HFFc6 (cell line): ENCODE results near the gene USP32. TPM values are rescaled to one million over a fixed set of nuclear protein-coding genes. Genes with fewer than 3 reads are reported as not detected.

Experiments
- DNase-seq: peaks from one replicate; pipeline ENCODE4 v3.0.0-alpha.2; 2018
- H3K27ac Mint-ChIP-seq: 2 replicates; pipeline ENCODE4 v1.8.0; 2020; ENCODE audit warnings: mild to moderate bottlenecking, mixed read lengths
- H3K27me3 Mint-ChIP-seq: 2 replicates; pipeline ENCODE4 v1.8.0; 2021; ENCODE audit warnings: mild to moderate bottlenecking, moderate library complexity, mixed read lengths; ENCODE audit not compliant: insufficient read depth
- H3K36me3 Mint-ChIP-seq: 2 replicates; pipeline ENCODE4 v1.8.0; 2021; ENCODE audit warnings: low read depth, mixed read lengths
- H3K4me1 Mint-ChIP-seq: 2 replicates; pipeline ENCODE4 v1.8.0; 2020; ENCODE audit warnings: low read depth, mixed read lengths
- H3K4me3 Mint-ChIP-seq: 2 replicates; pipeline ENCODE4 v1.8.0; 2020; ENCODE audit warnings: mild to moderate bottlenecking, moderate library complexity, mixed read lengths
- H3K9me3 Mint-ChIP-seq: 2 replicates; pipeline ENCODE4 v1.8.0; 2020; ENCODE audit warnings: mild to moderate bottlenecking, mixed read lengths
- CTCF ChIP-seq: fragments of 200-600 bp; sonication (generic); IDR thresholded peaks from 2 replicates; pipeline ENCODE4 v1.5.0; 2021; ENCODE audit warnings: antibody characterized with exemption, mild to moderate bottlenecking
- total RNA-seq, 6 experiments: library from RNA; stranded (reverse); fragmentation: NEBNext Ultra II Directional; extraction: Animal tissue kit (Norgen Biotek cat#: 25700); gene quantifications; 2 replicates in 1 of 6; 3 replicates in 5 of 6; pipeline ENCODE4 v1.2.3, GENCODE V29; 2021

Gene USP32
- total RNA-seq, 6 experiments from 2014 or later = 46.7 to 57.3 (median 51.7) TPM

- no peaks in the 10 kb centered on the region for H3K36me3 Mint-ChIP-seq
- H3K27me3 Mint-ChIP-seq = no peaks in the 10 kb centered on the region; the same call in 1 of the 2 replicates
- no peak for TF ChIP-seq CTCF
- no peak overlapping the region for H3K4me3 Mint-ChIP-seq
- no peak for DNase-seq
- no peaks in the 10 kb centered on the region for H3K9me3 Mint-ChIP-seq
- no peak overlapping the region for H3K27ac Mint-ChIP-seq
- peaks cover 60% of the 10 kb centered on the region for H3K4me1 Mint-ChIP-seq
These were observed 33.2 kb downstream of the USP32 start for GRCh38 chr17:60358606-60359225.

- Mint-ChIP-seq H3K4me1 (peaks cover 61% of the 10 kb centered on the region), H3K4me3 (peak overlapping the region; percentile 32; the same call in 1 of the 2 replicates), H3K27ac (peak overlapping the region; percentile 40; the same call in 1 of the 2 replicates), H3K36me3 (no peaks in the 10 kb centered on the region; the same call in 1 of the 2 replicates), H3K9me3 (no peaks in the 10 kb centered on the region), H3K27me3 (no peaks in the 10 kb centered on the region; the same call in 1 of the 2 replicates)
- DNase-seq = no peak
- TF ChIP-seq CTCF = no peak
These were observed 35.0 kb downstream of the USP32 start for GRCh38 chr17:60356940-60357339.

- no peaks in the 10 kb centered on the region; the same call in 1 of the 2 replicates for H3K36me3 Mint-ChIP-seq
- no peak for DNase-seq
- H3K9me3 Mint-ChIP-seq = no peaks in the 10 kb centered on the region
- peaks cover 60% of the 10 kb centered on the region for H3K4me1 Mint-ChIP-seq
- no peaks in the 10 kb centered on the region; the same call in 1 of the 2 replicates for H3K27me3 Mint-ChIP-seq
- no peak overlapping the region for H3K4me3 Mint-ChIP-seq
- TF ChIP-seq CTCF = no peak
- no peak overlapping the region for H3K27ac Mint-ChIP-seq
These were observed 36.0 kb downstream of the USP32 start for GRCh38 chr17:60355663-60356594.

GRCh38 chr17:60354223-60354622, 37.7 kb downstream of the USP32 start:
- no peak for TF ChIP-seq CTCF
- Mint-ChIP-seq H3K4me3 (no peak overlapping the region; the same call in 1 of the 2 replicates), H3K36me3 (no peaks in the 10 kb centered on the region; the same call in 1 of the 2 replicates), H3K27ac (peak overlapping the region; percentile 40), H3K27me3 (no peaks in the 10 kb centered on the region; the same call in 1 of the 2 replicates), H3K4me1 (peaks cover 63% of the 10 kb centered on the region), H3K9me3 (no peaks in the 10 kb centered on the region)
- peak; percentile 81 for DNase-seq

GRCh38 chr17:60353773-60354172, 38.2 kb downstream of the USP32 start:
- no peak for TF ChIP-seq CTCF
- no peak overlapping the region for H3K4me3 Mint-ChIP-seq
- no peak for DNase-seq
- no peaks in the 10 kb centered on the region for H3K9me3 Mint-ChIP-seq
- peaks cover 58% of the 10 kb centered on the region for H3K4me1 Mint-ChIP-seq
- H3K27ac Mint-ChIP-seq = peak overlapping the region; percentile 40; the same call in 1 of the 2 replicates
- H3K27me3 Mint-ChIP-seq = no peaks in the 10 kb centered on the region
- H3K36me3 Mint-ChIP-seq = no peaks in the 10 kb centered on the region; the same call in 1 of the 2 replicates
